Activated CD4-positive, alpha-beta T cell treated with anti-CD3 and anti-CD28 coated beads for 36 hours (primary cell): Measurements from ENCODE around the gene DLGAP3. TPM values are rescaled to one million over a fixed set of nuclear protein-coding genes. Genes with fewer than 3 reads are reported as not detected.
"Not testable (repeated sequence)": the region's sequence is repeated elsewhere in the genome, so short reads cannot be mapped to it uniquely, and the experiment has no call there.

ENCODE experiments used
- ATAC-seq: fragments of 200-7000 bp; cut with Tn5 transposase; one replicate; pipeline ENCODE4 v1.10.0; 2021; ENCODE audit warnings: mild to moderate bottlenecking, moderate library complexity
- CTCF ChIA-PET: fragments of 350-600 bp; sonication (Branson Sonifier 250); formaldehyde crosslinking; loops from one replicate; lab custom pipeline; 2021; ENCODE audit warnings: antibody characterized with exemption; lab: Charles Lee
- POLR2A ChIA-PET: fragments of 350-600 bp; sonication (Branson Sonifier 250); formaldehyde crosslinking; loops from one replicate; lab custom pipeline; 2021; ENCODE audit warnings: antibody characterized with exemption, inconsistent platforms; lab: Charles Lee
- DNase-seq: peaks from one replicate; pipeline ENCODE4 v3.0.0-alpha.2; 2020
- H3K27ac Mint-ChIP-seq: one replicate; pipeline ENCODE4 v1.8.0; 2021; ENCODE audit warnings: mixed read lengths
- H3K27me3 Mint-ChIP-seq: one replicate; pipeline ENCODE4 v1.8.0; 2021; ENCODE audit warnings: mixed read lengths
- H3K36me3 Mint-ChIP-seq: one replicate; pipeline ENCODE4 v1.8.0; 2021; ENCODE audit warnings: low read depth, mixed read lengths
- H3K4me1 Mint-ChIP-seq: one replicate; pipeline ENCODE4 v1.8.0; 2021; ENCODE audit warnings: mixed read lengths
- H3K4me3 Mint-ChIP-seq: one replicate; pipeline ENCODE4 v1.8.0; 2021; ENCODE audit warnings: mild to moderate bottlenecking, moderate library complexity, mixed read lengths
- H3K9me3 Mint-ChIP-seq: one replicate; pipeline ENCODE4 v1.8.0; 2021; ENCODE audit warnings: low read depth, mixed read lengths
- intact Hi-C, 2 experiments: fragments of 100-400 bp; cut with DNase I in 1 of 2; cut with micrococcal nuclease in 1 of 2; formaldehyde crosslinking; loops; one replicate each; pipeline versions ENCODE4 v1.14.2 to v1.15.1; 2022 to 2024; cut with DNase I, micrococcal nuclease
- total RNA-seq, 2 experiments: library from RNA; stranded (reverse); gene quantifications; one replicate each; pipeline ENCODE4 v1.2.3, GENCODE V29; 2021

Gene DLGAP3
- total RNA-seq, result under 1 TPM; 0.63 to 0.66 TPM

- no peaks in the 10 kb centered on the region for H3K36me3 Mint-ChIP-seq
- peaks cover 7% of the 10 kb centered on the region for H3K4me1 Mint-ChIP-seq
- ChIA-PET CTCF (no interaction called here), POLR2A (no interaction called here)
- intact Hi-C loops, result no loop called here
- no peaks in the 10 kb centered on the region for H3K9me3 Mint-ChIP-seq
- ATAC-seq (no peak), DNase-seq (peak; percentile 8)
- peaks cover 40% of the 10 kb centered on the region for H3K27me3 Mint-ChIP-seq
- peak within 1 kb of the TSS; percentile 58 for H3K4me3 Mint-ChIP-seq
- peak within 1 kb of the TSS; percentile 11 for H3K27ac Mint-ChIP-seq
Observed at GRCh38 chr1:34929497-34929852, at the start of gene DLGAP3. Gene DLGAP3 (minus strand): TSS chr1:34929650. CDS start chr1:34905383, 24,267 bp downstream.

GRCh38 chr1:34978921-34979320 lies 49.5 kb upstream of the DLGAP3 start:
- H3K27me3 Mint-ChIP-seq, result no peaks in the 10 kb centered on the region
- H3K9me3 Mint-ChIP-seq, result peaks cover 2% of the 10 kb centered on the region
- ChIA-PET POLR2A (no interaction called here), CTCF (no interaction called here)
- H3K27ac Mint-ChIP-seq, result peak overlapping the region; percentile 8
- no peak overlapping the region for H3K4me3 Mint-ChIP-seq
- DNase-seq, result no peak
- ATAC-seq, result no peak
- intact Hi-C loops, result no loop called here
- H3K36me3 Mint-ChIP-seq, result peaks cover 24% of the 10 kb centered on the region
- H3K4me1 Mint-ChIP-seq, result peaks cover 26% of the 10 kb centered on the region

- ATAC-seq (no peak), DNase-seq (no peak)
- Mint-ChIP-seq H3K27me3 (no peaks in the 10 kb centered on the region), H3K4me3 (no peak overlapping the region), H3K36me3 (peaks cover 20% of the 10 kb centered on the region), H3K9me3 (peaks cover 2% of the 10 kb centered on the region), H3K4me1 (peaks cover 18% of the 10 kb centered on the region), H3K27ac (no peak overlapping the region)
- ChIA-PET CTCF (interaction anchor here (0.6 kb wide), 1 partner anchor 167 kb away, joined by 3 read pairs; no protein-coding TSS in a partner anchor), POLR2A (no interaction called here)
- intact Hi-C loops, result no loop called here
Observed at GRCh38 chr1:34977858-34978257, 48.4 kb upstream of the DLGAP3 start.

GRCh38 chr1:34977210-34977471 lies 47.7 kb upstream of the DLGAP3 start:
- no peak overlapping the region for H3K27ac Mint-ChIP-seq
- no peaks in the 10 kb centered on the region for H3K27me3 Mint-ChIP-seq
- POLR2A ChIA-PET, result no interaction called here
- CTCF ChIA-PET, result no interaction called here
- H3K36me3 Mint-ChIP-seq, result peaks cover 19% of the 10 kb centered on the region
- no peak for DNase-seq
- intact Hi-C loops, result no loop called here
- H3K9me3 Mint-ChIP-seq, result peaks cover 2% of the 10 kb centered on the region
- no peak for ATAC-seq
- H3K4me1 Mint-ChIP-seq, result peaks cover 15% of the 10 kb centered on the region
- no peak overlapping the region for H3K4me3 Mint-ChIP-seq

- peaks cover 12% of the 10 kb centered on the region for H3K4me1 Mint-ChIP-seq
- intact Hi-C loops, result no loop called here
- POLR2A ChIA-PET, result no interaction called here
- H3K36me3 Mint-ChIP-seq, result peaks cover 14% of the 10 kb centered on the region
- no peaks in the 10 kb centered on the region for H3K27me3 Mint-ChIP-seq
- H3K9me3 Mint-ChIP-seq, result peaks cover 2% of the 10 kb centered on the region
- no peak overlapping the region for H3K27ac Mint-ChIP-seq
- CTCF ChIA-PET, result interaction anchor here (0.6 kb wide), 1 partner anchor 27 kb away, joined by 3 read pairs; no protein-coding TSS in a partner anchor
- no peak for DNase-seq
- no peak for ATAC-seq
- H3K4me3 Mint-ChIP-seq, result no peak overlapping the region
Observed at GRCh38 chr1:34976384-34977209, 47.1 kb upstream of the DLGAP3 start.

- H3K27ac Mint-ChIP-seq, result no peak overlapping the region
Observed at GRCh38 chr1:34975771-34976170, 46.3 kb upstream of the DLGAP3 start.

GRCh38 chr1:34975338-34975737 lies 45.9 kb upstream of the DLGAP3 start:
- no peak for ATAC-seq
- peaks cover 9% of the 10 kb centered on the region for H3K4me1 Mint-ChIP-seq
- ChIA-PET POLR2A (no interaction called here), CTCF (interaction anchor here (0.7 kb wide), 1 partner anchor 1958 kb away, joined by 3 read pairs; no protein-coding TSS in a partner anchor)
- H3K4me3 Mint-ChIP-seq, result no peak overlapping the region
- intact Hi-C loops, result no loop called here
- DNase-seq, result no peak
- H3K36me3 Mint-ChIP-seq, result peaks cover 11% of the 10 kb centered on the region
- H3K27me3 Mint-ChIP-seq, result no peaks in the 10 kb centered on the region
- H3K9me3 Mint-ChIP-seq, result peaks cover 2% of the 10 kb centered on the region
- no peak overlapping the region for H3K27ac Mint-ChIP-seq

More at GRCh38 chr1:34975771-34976170, 46.3 kb upstream of the DLGAP3 start:
- ATAC-seq, result no peak
- intact Hi-C loops, result no loop called here
- ChIA-PET POLR2A (no interaction called here), CTCF (interaction anchor here (0.6 to 0.7 kb wide), 2 partner anchors 27 to 1958 kb away, joined by 3 read pairs; no protein-coding TSS in a partner anchor)
- Mint-ChIP-seq H3K9me3 (peaks cover 2% of the 10 kb centered on the region), H3K4me3 (no peak overlapping the region), H3K4me1 (peaks cover 10% of the 10 kb centered on the region), H3K27me3 (no peaks in the 10 kb centered on the region), H3K36me3 (peaks cover 11% of the 10 kb centered on the region)
- no peak for DNase-seq

- no peak overlapping the region for H3K4me3 Mint-ChIP-seq
- no peaks in the 10 kb centered on the region for H3K27me3 Mint-ChIP-seq
- ChIA-PET CTCF (no interaction called here), POLR2A (no interaction called here)
- peaks cover 9% of the 10 kb centered on the region for H3K4me1 Mint-ChIP-seq
- H3K36me3 Mint-ChIP-seq, result peaks cover 11% of the 10 kb centered on the region
- DNase-seq (no peak), ATAC-seq (no peak)
- intact Hi-C loops, result no loop called here
- no peak overlapping the region for H3K27ac Mint-ChIP-seq
- H3K9me3 Mint-ChIP-seq, result peaks cover 2% of the 10 kb centered on the region
Observed at GRCh38 chr1:34974626-34975025, 45.2 kb upstream of the DLGAP3 start.

GRCh38 chr1:34973326-34973725 lies 43.9 kb upstream of the DLGAP3 start:
- H3K36me3 Mint-ChIP-seq, result peaks cover 11% of the 10 kb centered on the region
- CTCF ChIA-PET, result no interaction called here
- H3K27me3 Mint-ChIP-seq, result no peaks in the 10 kb centered on the region
- peaks cover 2% of the 10 kb centered on the region for H3K9me3 Mint-ChIP-seq
- intact Hi-C loops, result no loop called here
- POLR2A ChIA-PET, result no interaction called here
- no peak overlapping the region for H3K27ac Mint-ChIP-seq
- ATAC-seq (no peak), DNase-seq (no peak)
- H3K4me1 Mint-ChIP-seq, result peaks cover 8% of the 10 kb centered on the region
- H3K4me3 Mint-ChIP-seq, result no peak overlapping the region

- POLR2A ChIA-PET, result no interaction called here
- Mint-ChIP-seq H3K4me3 (no peak overlapping the region), H3K27ac (no peak overlapping the region), H3K4me1 (peaks cover 3% of the 10 kb centered on the region), H3K36me3 (peaks cover 2% of the 10 kb centered on the region), H3K9me3 (peaks cover 1% of the 10 kb centered on the region), H3K27me3 (no peaks in the 10 kb centered on the region)
- CTCF ChIA-PET, result no interaction called here
- no peak for DNase-seq
- no peak for ATAC-seq
- intact Hi-C loops, result no loop called here
Observed at GRCh38 chr1:34970829-34971228, 41.4 kb upstream of the DLGAP3 start.

- intact Hi-C loops, result no loop called here
- no peaks in the 10 kb centered on the region for H3K27me3 Mint-ChIP-seq
Observed at GRCh38 chr1:34970220-34970735, 40.8 kb upstream of the DLGAP3 start.

GRCh38 chr1:34968297-34968696 lies 38.8 kb upstream of the DLGAP3 start:
- H3K27ac Mint-ChIP-seq, H3K4me1 Mint-ChIP-seq, intact Hi-C loops: not testable (repeated sequence)

More at GRCh38 chr1:34970220-34970735, 40.8 kb upstream of the DLGAP3 start:
- peaks cover 3% of the 10 kb centered on the region for H3K4me1 Mint-ChIP-seq
- H3K27ac Mint-ChIP-seq, result no peak overlapping the region
- H3K9me3 Mint-ChIP-seq, result no peaks in the 10 kb centered on the region
- ChIA-PET CTCF (no interaction called here), POLR2A (no interaction called here)
- no peak for ATAC-seq
- H3K4me3 Mint-ChIP-seq, result no peak overlapping the region
- no peaks in the 10 kb centered on the region for H3K36me3 Mint-ChIP-seq
- no peak for DNase-seq

More at GRCh38 chr1:34968297-34968696, 38.8 kb upstream of the DLGAP3 start:
- H3K27me3 Mint-ChIP-seq, ATAC-seq, DNase-seq, H3K9me3 Mint-ChIP-seq, H3K36me3 Mint-ChIP-seq, POLR2A ChIA-PET, H3K4me3 Mint-ChIP-seq: not testable (repeated sequence)
- CTCF ChIA-PET, result interaction anchor here (0.9 kb wide), 1 partner anchor 547 kb away, joined by 3 read pairs; no protein-coding TSS in a partner anchor
